HL-60 (cell line): Measurements from ENCODE around the gene PCSK2.

Experiments
- DNase-seq, 2 experiments: peaks; one replicate each; pipeline ENCODE4 v3.0.0-alpha.2; 2010 to 2020; ENCODE audit warnings: low read depth in 1 of 2, low spot score in 1 of 2
- H3K27ac ChIP-seq: fragments of 250-450 bp; sonication (Bioruptor Pico); replicated peaks from 2 replicates; pipeline ENCODE4 v1.5.1; 2020; ENCODE audit warnings: mild to moderate bottlenecking, moderate library complexity
- H3K27me3 ChIP-seq: fragments of 250-450 bp; sonication (Bioruptor Pico); 2 replicates; pipeline ENCODE4 v1.5.1; 2021; ENCODE audit warnings: mild to moderate bottlenecking, moderate library complexity; ENCODE audit not compliant: insufficient read depth, poor library complexity, severe bottlenecking
- H3K4me3 ChIP-seq: replicated peaks from 2 replicates; pipeline ENCODE4 v1.5.1; 2011; ENCODE audit warnings: mild to moderate bottlenecking, control low read depth, low read length; ENCODE audit not compliant: insufficient read depth
- CTCF ChIP-seq: IDR thresholded peaks from one replicate; pipeline ENCODE4 v1.5.1; 2011; ENCODE audit warnings: low read length, control low read depth, inconsistent platforms; ENCODE audit not compliant: insufficient read depth
- GABPA ChIP-seq: IDR thresholded peaks from 2 replicates; pipeline ENCODE4 v1.6.1; 2012; ENCODE audit warnings: low read depth
- POLR2AphosphoS5 ChIP-seq: IDR thresholded peaks from 2 replicates; pipeline ENCODE4 v1.6.1; 2012; ENCODE audit warnings: low read depth
- REST ChIP-seq: IDR thresholded peaks from 2 replicates; pipeline ENCODE4 v1.6.1; 2012; ENCODE audit warnings: low read depth; ENCODE audit not compliant: insufficient replicate concordance
- SPI1 ChIP-seq: IDR thresholded peaks from 2 replicates; pipeline ENCODE4 v1.6.1; 2012; ENCODE audit warnings: low read depth, mild to moderate bottlenecking, borderline replicate concordance

Gene PCSK2

GRCh38 chr20:17273717-17274116, 46.9 kb downstream of the PCSK2 start:
- H3K27me3 ChIP-seq = peaks cover 4% of the 10 kb centered on the region
- TF ChIP-seq SPI1 = peak; percentile 57
- no peak for TF ChIP-seq CTCF
- H3K27ac ChIP-seq = no peak overlapping the region
- no peak overlapping the region for H3K4me3 ChIP-seq
- DNase-seq = no peak

GRCh38 chr20:17276101-17276500, 49.3 kb downstream of the PCSK2 start:
- no peak for TF ChIP-seq SPI1
- TF ChIP-seq GABPA = no peak
- no peak for TF ChIP-seq REST
- TF ChIP-seq CTCF = no peak
- no peak for TF ChIP-seq POLR2AphosphoS5
- H3K4me3 ChIP-seq = no peak overlapping the region
- H3K27ac ChIP-seq = no peak overlapping the region
- DNase-seq = no peak
- no peaks in the 10 kb centered on the region for H3K27me3 ChIP-seq

GRCh38 chr20:17281478-17281877, 54.6 kb downstream of the PCSK2 start:
- no peak overlapping the region for H3K4me3 ChIP-seq
- no peak overlapping the region for H3K27ac ChIP-seq
- peak in 1 of 2 experiments; percentile 4 for DNase-seq
- no peak for TF ChIP-seq REST
- no peak for TF ChIP-seq GABPA
- no peak for TF ChIP-seq POLR2AphosphoS5
- no peak for TF ChIP-seq CTCF
- TF ChIP-seq SPI1 = no peak
- no peaks in the 10 kb centered on the region for H3K27me3 ChIP-seq

- no peak for DNase-seq
- Histone ChIP-seq H3K27ac (no peak overlapping the region), H3K4me3 (no peak overlapping the region), H3K27me3 (no peaks in the 10 kb centered on the region)
- no peak for TF ChIP-seq CTCF
- TF ChIP-seq REST = no peak
- TF ChIP-seq SPI1 = no peak
- no peak for TF ChIP-seq POLR2AphosphoS5
- no peak for TF ChIP-seq GABPA
Measured at GRCh38 chr20:17282501-17282900, 55.7 kb downstream of the PCSK2 start.
